ENCODE data around the gene EVL.

Gene EVL

DNA sequence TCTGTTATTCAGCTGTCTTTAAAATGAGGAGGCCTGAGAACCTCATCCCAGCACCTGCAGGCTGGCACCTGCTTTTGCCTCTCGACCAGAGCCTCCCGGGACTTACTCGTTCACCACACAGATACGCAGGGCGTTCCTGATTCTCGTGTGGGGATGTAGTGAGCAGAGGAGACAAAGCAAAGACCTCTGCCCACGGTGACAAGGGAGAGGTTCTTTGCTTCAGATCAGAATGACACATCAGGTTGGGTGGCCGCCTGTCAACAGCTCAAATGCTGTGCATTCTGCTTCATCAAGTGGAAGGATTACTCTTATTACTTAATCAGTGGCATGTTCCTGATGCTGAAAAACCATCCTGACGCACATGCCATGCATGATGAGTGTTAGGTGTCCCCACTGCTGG is 69.9 kb downstream of the EVL start:
- TF ChIP-seq, protein P1, sequence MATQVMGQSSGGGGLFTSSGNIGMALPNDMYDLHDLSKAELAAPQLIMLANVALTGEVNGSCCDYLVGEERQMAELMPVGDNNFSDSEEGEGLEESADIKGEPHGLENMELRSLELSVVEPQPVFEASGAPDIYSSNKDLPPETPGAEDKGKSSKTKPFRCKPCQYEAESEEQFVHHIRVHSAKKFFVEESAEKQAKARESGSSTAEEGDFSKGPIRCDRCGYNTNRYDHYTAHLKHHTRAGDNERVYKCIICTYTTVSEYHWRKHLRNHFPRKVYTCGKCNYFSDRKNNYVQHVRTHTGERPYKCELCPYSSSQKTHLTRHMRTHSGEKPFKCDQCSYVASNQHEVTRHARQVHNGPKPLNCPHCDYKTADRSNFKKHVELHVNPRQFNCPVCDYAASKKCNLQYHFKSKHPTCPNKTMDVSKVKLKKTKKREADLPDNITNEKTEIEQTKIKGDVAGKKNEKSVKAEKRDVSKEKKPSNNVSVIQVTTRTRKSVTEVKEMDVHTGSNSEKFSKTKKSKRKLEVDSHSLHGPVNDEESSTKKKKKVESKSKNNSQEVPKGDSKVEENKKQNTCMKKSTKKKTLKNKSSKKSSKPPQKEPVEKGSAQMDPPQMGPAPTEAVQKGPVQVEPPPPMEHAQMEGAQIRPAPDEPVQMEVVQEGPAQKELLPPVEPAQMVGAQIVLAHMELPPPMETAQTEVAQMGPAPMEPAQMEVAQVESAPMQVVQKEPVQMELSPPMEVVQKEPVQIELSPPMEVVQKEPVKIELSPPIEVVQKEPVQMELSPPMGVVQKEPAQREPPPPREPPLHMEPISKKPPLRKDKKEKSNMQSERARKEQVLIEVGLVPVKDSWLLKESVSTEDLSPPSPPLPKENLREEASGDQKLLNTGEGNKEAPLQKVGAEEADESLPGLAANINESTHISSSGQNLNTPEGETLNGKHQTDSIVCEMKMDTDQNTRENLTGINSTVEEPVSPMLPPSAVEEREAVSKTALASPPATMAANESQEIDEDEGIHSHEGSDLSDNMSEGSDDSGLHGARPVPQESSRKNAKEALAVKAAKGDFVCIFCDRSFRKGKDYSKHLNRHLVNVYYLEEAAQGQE (IDR thresholded peaks at IDR 0.05; ENCODE audit: insufficient replicate concordance, low read depth), result no peak
- TF ChIP-seq, protein P2, sequence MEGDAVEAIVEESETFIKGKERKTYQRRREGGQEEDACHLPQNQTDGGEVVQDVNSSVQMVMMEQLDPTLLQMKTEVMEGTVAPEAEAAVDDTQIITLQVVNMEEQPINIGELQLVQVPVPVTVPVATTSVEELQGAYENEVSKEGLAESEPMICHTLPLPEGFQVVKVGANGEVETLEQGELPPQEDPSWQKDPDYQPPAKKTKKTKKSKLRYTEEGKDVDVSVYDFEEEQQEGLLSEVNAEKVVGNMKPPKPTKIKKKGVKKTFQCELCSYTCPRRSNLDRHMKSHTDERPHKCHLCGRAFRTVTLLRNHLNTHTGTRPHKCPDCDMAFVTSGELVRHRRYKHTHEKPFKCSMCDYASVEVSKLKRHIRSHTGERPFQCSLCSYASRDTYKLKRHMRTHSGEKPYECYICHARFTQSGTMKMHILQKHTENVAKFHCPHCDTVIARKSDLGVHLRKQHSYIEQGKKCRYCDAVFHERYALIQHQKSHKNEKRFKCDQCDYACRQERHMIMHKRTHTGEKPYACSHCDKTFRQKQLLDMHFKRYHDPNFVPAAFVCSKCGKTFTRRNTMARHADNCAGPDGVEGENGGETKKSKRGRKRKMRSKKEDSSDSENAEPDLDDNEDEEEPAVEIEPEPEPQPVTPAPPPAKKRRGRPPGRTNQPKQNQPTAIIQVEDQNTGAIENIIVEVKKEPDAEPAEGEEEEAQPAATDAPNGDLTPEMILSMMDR (IDR thresholded peaks at IDR 0.05; ENCODE audit: insufficient read depth, low read length), result no peak
- TF ChIP-seq GABPA (IDR thresholded peaks at IDR 0.05; ENCODE audit: low read depth), result no peak
- DNase-seq (ENCODE audit: low read depth in 1 of 2, low spot score in 1 of 2), result no peak
- Histone ChIP-seq H3K27me3 (ENCODE audit: insufficient read depth, poor library complexity, severe bottlenecking) (no peaks in the 10 kb centered on the region), H3K27ac (replicated peaks) (no peak overlapping the region), H3K4me3 (replicated peaks; ENCODE audit: insufficient read depth, low read length) (no peak overlapping the region)

DNA sequence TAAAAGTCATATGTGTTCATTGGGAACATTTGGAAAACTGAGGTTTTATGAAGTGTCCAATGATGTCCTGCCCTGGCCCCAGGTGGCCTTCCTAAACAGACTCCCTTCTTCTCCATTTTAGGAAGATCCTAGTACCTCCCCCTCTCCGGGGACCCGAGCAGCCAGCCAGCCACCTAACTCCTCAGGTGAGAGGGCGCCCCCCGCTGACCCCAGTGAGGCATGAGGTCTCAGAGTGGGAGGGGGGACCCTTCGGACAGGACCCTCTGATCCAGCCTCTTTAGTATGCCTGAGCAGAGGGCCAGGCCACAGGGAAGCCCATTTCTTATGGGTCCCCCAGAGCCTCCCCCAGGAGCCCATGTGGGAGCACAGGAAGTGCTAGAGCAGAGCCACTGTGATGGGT is 70.6 kb downstream of the EVL start:
- no peak overlapping the region for H3K4me3 ChIP-seq (replicated peaks; ENCODE audit: insufficient read depth, low read length)
- H3K27me3 ChIP-seq (ENCODE audit: insufficient read depth, poor library complexity, severe bottlenecking), result no peaks in the 10 kb centered on the region
- DNase-seq (ENCODE audit: low read depth in 1 of 2, low spot score in 1 of 2), result no peak
- H3K27ac ChIP-seq (replicated peaks), result no peak overlapping the region
- TF ChIP-seq POLR2AphosphoS5 (IDR thresholded peaks at IDR 0.05; ENCODE audit: low read depth) (no peak), SPI1 (IDR thresholded peaks at IDR 0.05; ENCODE audit: borderline replicate concordance, low read depth) (no peak), GABPA (IDR thresholded peaks at IDR 0.05; ENCODE audit: low read depth) (no peak)
- TF ChIP-seq, protein P2 (IDR thresholded peaks at IDR 0.05; ENCODE audit: insufficient read depth, low read length), result no peak
- TF ChIP-seq, protein P1 (IDR thresholded peaks at IDR 0.05; ENCODE audit: insufficient replicate concordance, low read depth), result no peak

DNA sequence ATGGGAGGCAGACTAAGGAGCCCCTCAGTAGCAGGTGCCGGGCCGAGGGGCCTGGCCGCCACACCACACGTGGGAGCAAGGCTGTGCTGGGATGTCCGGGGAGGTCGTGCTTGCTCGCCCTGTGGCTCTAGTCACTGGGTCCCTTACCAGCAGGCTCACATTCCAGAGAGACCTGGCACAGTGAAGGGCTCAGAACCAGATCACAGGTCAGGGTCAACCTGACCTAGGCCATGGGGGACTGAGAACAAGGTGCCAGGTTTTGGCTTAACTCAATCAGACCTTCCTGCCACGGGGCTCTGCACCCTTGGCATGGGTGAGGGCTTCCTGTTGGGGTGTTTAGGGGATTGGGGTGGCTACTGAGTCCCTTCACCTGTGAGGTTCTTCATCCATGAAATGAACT is 72.0 kb downstream of the EVL start:
- no peak for DNase-seq (ENCODE audit: low read depth in 1 of 2, low spot score in 1 of 2)
- no peak for TF ChIP-seq SPI1 (IDR thresholded peaks at IDR 0.05; ENCODE audit: borderline replicate concordance, low read depth)
- no peak overlapping the region for H3K4me3 ChIP-seq (replicated peaks; ENCODE audit: insufficient read depth, low read length)
- no peaks in the 10 kb centered on the region for H3K27me3 ChIP-seq (ENCODE audit: insufficient read depth, poor library complexity, severe bottlenecking)
- no peak overlapping the region for H3K27ac ChIP-seq (replicated peaks)

DNA sequence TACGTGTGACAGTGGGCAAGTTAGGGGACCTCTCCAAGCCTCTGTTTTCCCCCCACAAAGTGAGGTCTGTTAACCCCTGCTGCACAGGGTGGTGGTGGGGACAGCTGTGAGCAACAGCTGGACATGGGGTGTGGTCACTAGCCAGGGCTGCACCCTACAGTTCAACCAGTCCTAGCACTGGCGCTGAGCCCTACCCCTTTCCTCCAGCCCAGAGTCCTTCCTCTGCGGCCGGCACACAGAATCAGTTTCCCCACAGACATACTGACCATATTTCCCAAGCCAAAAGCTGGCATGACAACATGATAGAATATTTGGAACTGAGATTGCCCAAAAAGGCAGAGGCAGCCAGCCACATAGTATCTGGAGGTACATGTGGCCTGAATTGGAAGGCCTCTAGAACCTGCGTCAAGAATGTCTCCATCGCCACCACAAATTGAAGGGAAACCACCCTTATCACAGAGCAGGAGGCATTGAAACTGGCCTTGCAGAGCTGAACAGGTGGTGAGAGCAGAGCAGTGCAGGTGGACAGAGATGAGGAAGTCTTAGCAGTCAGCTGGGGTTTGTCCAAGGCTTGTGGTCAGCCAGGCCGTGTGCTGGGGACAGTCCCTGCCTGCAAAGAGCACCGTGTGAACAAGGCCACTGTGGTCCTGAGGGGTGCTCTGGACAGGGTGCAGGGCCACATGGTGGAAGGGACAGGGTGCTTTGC is 73.0 kb downstream of the EVL start:
- TF ChIP-seq GABPA (IDR thresholded peaks at IDR 0.05; ENCODE audit: low read depth) (no peak), SPI1 (IDR thresholded peaks at IDR 0.05; ENCODE audit: borderline replicate concordance, low read depth) (peak; percentile 18; the same call in 1 of the 2 replicates), POLR2AphosphoS5 (IDR thresholded peaks at IDR 0.05; ENCODE audit: low read depth) (peak; percentile 48; the same call in 1 of the 2 replicates)
- TF ChIP-seq, protein P1 (IDR thresholded peaks at IDR 0.05; ENCODE audit: insufficient replicate concordance, low read depth), result no peak
- H3K27me3 ChIP-seq (ENCODE audit: insufficient read depth, poor library complexity, severe bottlenecking), result no peaks in the 10 kb centered on the region
- DNase-seq (ENCODE audit: low read depth in 1 of 2, low spot score in 1 of 2), result no peak
- H3K4me3 ChIP-seq (replicated peaks; ENCODE audit: insufficient read depth, low read length), result no peak overlapping the region
- H3K27ac ChIP-seq (replicated peaks), result no peak overlapping the region

Data from HL-60 (cell line).